Measurements from ENCODE around the gene SLC9A3. TPM values are rescaled to one million over a fixed set of nuclear protein-coding genes. Genes with fewer than 3 reads are reported as not detected.
"Not testable (repeated sequence)": the region's sequence is repeated elsewhere in the genome, so short reads cannot be mapped to it uniquely, and the experiment has no call there.

The SLC9A3 gene
- total and polyA plus RNA-seq, 4 experiments from 2014 or later, result 2.2 to 3.1 (median 2.8) TPM

GRCh38 chr5:491856-492155 is 32.4 kb downstream of the SLC9A3 start:
- CTCF ChIA-PET (ENCODE audit: partially characterized antibody), result no interaction called here
- Mint-ChIP-seq H3K9me3 (peaks cover 0 to 2% (median 0%) of the 10 kb centered on the region in 8 donors), H3K27ac (no peak overlapping the region), H3K36me3 (no peaks in the 10 kb centered on the region), H3K4me3 (no peak overlapping the region), H3K4me1 (no peaks in the 10 kb centered on the region), H3K27me3 (peaks cover 0 to 2% of the 10 kb centered on the region in 2 donors)
- no peaks in the 10 kb centered on the region for H3K4me1 ChIP-seq (ENCODE audit: insufficient read depth, low read length)
- no peaks in the 10 kb centered on the region for H3K27me3 ChIP-seq (ENCODE audit: insufficient read depth, low read length)
- no peaks in the 10 kb centered on the region for H3K36me3 ChIP-seq (ENCODE audit: insufficient read depth, low read length)
- no peak for DNase-seq
- no peak overlapping the region for H3K4me3 ChIP-seq (ENCODE audit: low read length in 2 of 2)
- H3K9me3 ChIP-seq (ENCODE audit: control insufficient read depth in 1 of 2, low read length in 2 of 2), result no peaks in the 10 kb centered on the region
- intact Hi-C loops (cut with micrococcal nuclease), result no loop called here
- POLR2A ChIA-PET (ENCODE audit: partially characterized antibody), result no interaction called here
- no peak overlapping the region for H3K27ac ChIP-seq (ENCODE audit: low read depth, low read length)

- Histone ChIP-seq H3K4me1 (ENCODE audit: insufficient read depth, low read length) (no peaks in the 10 kb centered on the region), H3K9me3 (ENCODE audit: control insufficient read depth in 1 of 2, low read length in 2 of 2) (no peaks in the 10 kb centered on the region), H3K36me3 (ENCODE audit: insufficient read depth, low read length) (no peaks in the 10 kb centered on the region), H3K4me3 (ENCODE audit: low read length in 2 of 2) (no peak overlapping the region), H3K27me3 (ENCODE audit: insufficient read depth, low read length) (no peaks in the 10 kb centered on the region), H3K27ac (ENCODE audit: low read depth, low read length) (no peak overlapping the region)
- Mint-ChIP-seq H3K9me3 (peaks cover 0 to 2% (median 0%) of the 10 kb centered on the region in 8 donors), H3K4me3 (no peak overlapping the region), H3K27me3 (peaks cover 0 to 3% of the 10 kb centered on the region in 2 donors), H3K36me3 (no peaks in the 10 kb centered on the region), H3K27ac (no peak overlapping the region), H3K4me1 (peaks cover 0 to 3% (median under 1%) of the 10 kb centered on the region in 4 donors)
- CTCF ChIA-PET (ENCODE audit: partially characterized antibody), result no interaction called here
- intact Hi-C loops (cut with micrococcal nuclease), result no loop called here
- DNase-seq, result no peak
- POLR2A ChIA-PET (ENCODE audit: partially characterized antibody), result no interaction called here
Measured at GRCh38 chr5:491119-491855, 33.0 kb downstream of the SLC9A3 start.

GRCh38 chr5:490116-491106 is 33.8 kb downstream of the SLC9A3 start:
- no peaks in the 10 kb centered on the region for H3K4me1 ChIP-seq (ENCODE audit: insufficient read depth, low read length)
- H3K4me3 ChIP-seq (ENCODE audit: low read length in 2 of 2), result no peak overlapping the region
- H3K4me1 Mint-ChIP-seq, result peaks cover 0 to 11% (median 2%) of the 10 kb centered on the region in 4 donors
- H3K9me3 Mint-ChIP-seq, result peaks cover 0 to 2% (median 0%) of the 10 kb centered on the region in 8 donors
- no peaks in the 10 kb centered on the region for H3K27me3 ChIP-seq (ENCODE audit: insufficient read depth, low read length)
- no peaks in the 10 kb centered on the region for H3K36me3 Mint-ChIP-seq
- CTCF ChIA-PET (ENCODE audit: partially characterized antibody), result no interaction called here
- no peaks in the 10 kb centered on the region for H3K9me3 ChIP-seq (ENCODE audit: control insufficient read depth in 1 of 2, low read length in 2 of 2)
- H3K27me3 Mint-ChIP-seq, result peaks cover 0 to 4% of the 10 kb centered on the region in 2 donors
- no peak overlapping the region for H3K4me3 Mint-ChIP-seq
- POLR2A ChIA-PET (ENCODE audit: partially characterized antibody), result no interaction called here
- no peaks in the 10 kb centered on the region for H3K36me3 ChIP-seq (ENCODE audit: insufficient read depth, low read length)
- no peak overlapping the region for H3K27ac ChIP-seq (ENCODE audit: low read depth, low read length)
- no peak overlapping the region for H3K27ac Mint-ChIP-seq
- no peak for DNase-seq
- intact Hi-C loops (cut with micrococcal nuclease), result no loop called here

- H3K4me3 ChIP-seq (ENCODE audit: low read length in 2 of 2), result no peak overlapping the region
- intact Hi-C loops (cut with micrococcal nuclease), result no loop called here
- H3K9me3 Mint-ChIP-seq, result peaks cover 0 to 2% (median 0%) of the 10 kb centered on the region in 8 donors
- H3K27me3 ChIP-seq (ENCODE audit: insufficient read depth, low read length), result no peaks in the 10 kb centered on the region
- peaks cover 0 to 14% (median 2%) of the 10 kb centered on the region in 4 donors for H3K4me1 Mint-ChIP-seq
- ChIA-PET CTCF (ENCODE audit: partially characterized antibody) (no interaction called here), POLR2A (ENCODE audit: partially characterized antibody) (no interaction called here)
- no peaks in the 10 kb centered on the region for H3K9me3 ChIP-seq (ENCODE audit: control insufficient read depth in 1 of 2, low read length in 2 of 2)
- H3K36me3 ChIP-seq (ENCODE audit: insufficient read depth, low read length), result no peaks in the 10 kb centered on the region
- H3K27ac Mint-ChIP-seq, result no peak overlapping the region
- no peak overlapping the region for H3K27ac ChIP-seq (ENCODE audit: low read depth, low read length)
- no peaks in the 10 kb centered on the region for H3K4me1 ChIP-seq (ENCODE audit: insufficient read depth, low read length)
- no peak overlapping the region for H3K4me3 Mint-ChIP-seq
- DNase-seq, result no peak
- H3K36me3 Mint-ChIP-seq, result no peaks in the 10 kb centered on the region
- H3K27me3 Mint-ChIP-seq, result peaks cover 0 to 4% of the 10 kb centered on the region in 2 donors
Measured at GRCh38 chr5:489689-490080, 34.6 kb downstream of the SLC9A3 start.

- no peaks in the 10 kb centered on the region for H3K9me3 ChIP-seq (ENCODE audit: control insufficient read depth in 1 of 2, low read length in 2 of 2)
- intact Hi-C loops (cut with micrococcal nuclease), result no loop called here
- H3K27me3 Mint-ChIP-seq, result peaks cover 0 to 4% of the 10 kb centered on the region in 2 donors
- H3K4me1 Mint-ChIP-seq, result peaks cover 0 to 14% (median 2%) of the 10 kb centered on the region in 4 donors
- no peak overlapping the region for H3K4me3 ChIP-seq (ENCODE audit: low read length in 2 of 2)
- H3K27ac ChIP-seq (ENCODE audit: low read depth, low read length), result no peak overlapping the region
- ChIA-PET POLR2A (ENCODE audit: partially characterized antibody) (no interaction called here), CTCF (ENCODE audit: partially characterized antibody) (no interaction called here)
- H3K4me3 Mint-ChIP-seq, result no peak overlapping the region
- no peaks in the 10 kb centered on the region for H3K36me3 Mint-ChIP-seq
- peaks cover 0 to 2% (median 0%) of the 10 kb centered on the region in 8 donors for H3K9me3 Mint-ChIP-seq
- H3K27me3 ChIP-seq (ENCODE audit: insufficient read depth, low read length), result no peaks in the 10 kb centered on the region
- no peaks in the 10 kb centered on the region for H3K4me1 ChIP-seq (ENCODE audit: insufficient read depth, low read length)
- no peak for DNase-seq
- no peak overlapping the region for H3K27ac Mint-ChIP-seq
- H3K36me3 ChIP-seq (ENCODE audit: insufficient read depth, low read length), result no peaks in the 10 kb centered on the region
Measured at GRCh38 chr5:488744-489688, 35.2 kb downstream of the SLC9A3 start.

- Mint-ChIP-seq H3K4me3 (no peak overlapping the region), H3K36me3 (no peaks in the 10 kb centered on the region), H3K27ac (no peak overlapping the region), H3K27me3 (peaks cover 0 to 4% of the 10 kb centered on the region in 2 donors), H3K9me3 (peaks cover 0 to 2% (median 0%) of the 10 kb centered on the region in 8 donors), H3K4me1 (peaks cover 0 to 14% (median 2%) of the 10 kb centered on the region in 4 donors)
- CTCF ChIA-PET (ENCODE audit: partially characterized antibody), result no interaction called here
- POLR2A ChIA-PET (ENCODE audit: partially characterized antibody), result no interaction called here
- intact Hi-C loops (cut with micrococcal nuclease), result no loop called here
- Histone ChIP-seq H3K36me3 (ENCODE audit: insufficient read depth, low read length) (no peaks in the 10 kb centered on the region), H3K27ac (ENCODE audit: low read depth, low read length) (no peak overlapping the region), H3K27me3 (ENCODE audit: insufficient read depth, low read length) (no peaks in the 10 kb centered on the region), H3K4me1 (ENCODE audit: insufficient read depth, low read length) (no peaks in the 10 kb centered on the region), H3K9me3 (ENCODE audit: control insufficient read depth in 1 of 2, low read length in 2 of 2) (no peaks in the 10 kb centered on the region), H3K4me3 (ENCODE audit: low read length in 2 of 2) (no peak overlapping the region)
- DNase-seq, result no peak
Measured at GRCh38 chr5:488241-488640, 36.0 kb downstream of the SLC9A3 start.

GRCh38 chr5:486597-486996 is 37.7 kb downstream of the SLC9A3 start:
- H3K4me3 ChIP-seq (ENCODE audit: low read length in 2 of 2); DNase-seq; CTCF ChIA-PET (ENCODE audit: partially characterized antibody); H3K9me3 ChIP-seq (ENCODE audit: control insufficient read depth in 1 of 2, low read length in 2 of 2); H3K27me3 ChIP-seq (ENCODE audit: insufficient read depth, low read length); H3K36me3 Mint-ChIP-seq; H3K27ac ChIP-seq (ENCODE audit: low read depth, low read length); H3K4me1 ChIP-seq (ENCODE audit: insufficient read depth, low read length); intact Hi-C loops (cut with micrococcal nuclease); H3K4me3 Mint-ChIP-seq; H3K36me3 ChIP-seq (ENCODE audit: insufficient read depth, low read length); H3K9me3 Mint-ChIP-seq; POLR2A ChIA-PET (ENCODE audit: partially characterized antibody); H3K27me3 Mint-ChIP-seq: not testable (repeated sequence)
- Mint-ChIP-seq H3K27ac (peak overlapping the region in 1 of 7 donors; percentile 29), H3K4me1 (peaks cover 0 to 14% (median 2%) of the 10 kb centered on the region in 4 donors)
